SK-N-SH (cell line): ENCODE results near the gene MTHFD1L.
"Not testable (repeated sequence)": the region's sequence is repeated elsewhere in the genome, so short reads cannot be mapped to it uniquely, and the experiment has no call there.

Experiments
- CTCF ChIP-seq: fragments of 200-600 bp; sonication (generic); IDR thresholded peaks from 2 replicates; pipeline ENCODE4 v1.6.1; 2017; ENCODE audit warnings: antibody characterized with exemption, mild to moderate bottlenecking, moderate library complexity
- GABPA ChIP-seq: IDR thresholded peaks from 2 replicates; pipeline ENCODE4 v1.4.0; 2012; ENCODE audit warnings: low read depth, mild to moderate bottlenecking
- POLR2AphosphoS5 ChIP-seq: IDR thresholded peaks from 2 replicates; pipeline ENCODE4 v1.6.1; 2012; ENCODE audit warnings: low read depth, low read length
- RAD21 ChIP-seq: IDR thresholded peaks from 2 replicates; pipeline ENCODE4 v1.6.1; 2012; ENCODE audit warnings: mild to moderate bottlenecking, low read length
- RFX5 ChIP-seq: IDR thresholded peaks from 2 replicates; pipeline ENCODE4 v1.6.1; 2012; ENCODE audit warnings: mild to moderate bottlenecking, improper control_type of control experiment, low read length
- SIN3A ChIP-seq: IDR thresholded peaks from 2 replicates; pipeline ENCODE4 v1.6.1; 2012; ENCODE audit warnings: low read depth, mild to moderate bottlenecking, low read length, moderate library complexity, borderline replicate concordance
- TAF1 ChIP-seq: IDR thresholded peaks from 2 replicates; pipeline ENCODE4 v1.6.1; 2012; ENCODE audit warnings: low read depth, mild to moderate bottlenecking, low read length, moderate library complexity, borderline replicate concordance
- TCF12 ChIP-seq: IDR thresholded peaks from 2 replicates; pipeline ENCODE4 v1.4.0; 2012
- TF ChIP-seq, protein P1 (sequence below): fragments of 150-350 bp; IDR thresholded peaks from 2 replicates; pipeline ENCODE4 v1.6.1; 2017; ENCODE audit warnings: antibody characterized with exemption, low read length, low read depth, borderline replicate concordance

DNA sequence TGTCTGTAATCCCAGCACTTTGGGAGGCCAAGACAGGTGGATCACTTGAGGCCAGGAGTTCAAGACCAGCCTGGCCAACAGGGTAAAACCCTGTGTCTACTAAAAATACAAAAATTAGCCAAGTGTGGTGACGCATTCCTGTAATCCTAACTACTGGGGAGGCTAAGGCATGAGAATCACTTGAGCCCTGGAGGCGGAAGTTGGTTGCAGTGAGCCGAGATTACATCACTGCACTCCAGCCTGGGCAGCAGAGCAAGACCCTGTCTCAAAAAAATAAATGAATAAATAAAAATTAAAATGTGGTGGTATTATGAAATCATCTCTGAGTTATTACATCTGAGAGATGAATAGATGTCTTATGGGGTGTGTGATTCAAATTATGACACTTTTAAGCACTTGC, 247.4 kb downstream of the MTHFD1L start:
- TF ChIP-seq SIN3A, CTCF, RAD21, TCF12, POLR2AphosphoS5, RFX5, TAF1, GABPA: not testable (repeated sequence)
- TF ChIP-seq, protein P1, sequence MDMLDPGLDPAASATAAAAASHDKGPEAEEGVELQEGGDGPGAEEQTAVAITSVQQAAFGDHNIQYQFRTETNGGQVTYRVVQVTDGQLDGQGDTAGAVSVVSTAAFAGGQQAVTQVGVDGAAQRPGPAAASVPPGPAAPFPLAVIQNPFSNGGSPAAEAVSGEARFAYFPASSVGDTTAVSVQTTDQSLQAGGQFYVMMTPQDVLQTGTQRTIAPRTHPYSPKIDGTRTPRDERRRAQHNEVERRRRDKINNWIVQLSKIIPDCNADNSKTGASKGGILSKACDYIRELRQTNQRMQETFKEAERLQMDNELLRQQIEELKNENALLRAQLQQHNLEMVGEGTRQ, result not testable (repeated sequence)
